Right atrium auricular region (tissue), 2 donors: Measurements from ENCODE around the gene TARM1. TPM values are rescaled to one million over a fixed set of nuclear protein-coding genes. Genes with fewer than 3 reads are reported as not detected.

Source experiments
- DNase-seq: peaks from one replicate; pipeline ENCODE4 v3.0.0-alpha.2; 2019; ENCODE audit warnings: low spot score
- H3K27ac ChIP-seq, 2 donors: fragments of 200-600 bp; sonication (generic); 1 replicate in 1 of 2; 2 replicates in 1 of 2; pipeline ENCODE4 v1.5.1; 2016 to 2019
- H3K27me3 ChIP-seq, 2 donors: fragments of 200-600 bp; sonication (generic); one replicate each; pipeline versions ENCODE4 v1.5.1 to v1.6.0; 2017 to 2019
- H3K36me3 ChIP-seq: fragments of 200-600 bp; sonication (generic); one replicate; pipeline ENCODE4 v1.5.1; 2016
- H3K4me1 ChIP-seq, 2 donors: fragments of 200-600 bp; sonication (generic); one replicate each; pipeline versions ENCODE4 v1.5.1 to v1.6.0; 2017 to 2019
- H3K4me3 ChIP-seq, 2 donors: fragments of 200-600 bp; sonication (generic); 1 replicate in 1 of 2; 2 replicates in 1 of 2; pipeline ENCODE4 v1.5.1; 2017 to 2019; ENCODE audit warnings: mild to moderate bottlenecking in 1 of 2, moderate library complexity in 1 of 2
- H3K9me3 ChIP-seq, 2 donors: fragments of 200-600 bp; sonication (generic); one replicate each; pipeline ENCODE4 v1.5.1; 2019
- total RNA-seq, 2 donors: library from RNA; depleted of rRNA; stranded (reverse); fragments of >200 nt; gene quantifications; one replicate each; pipeline ENCODE4 v1.1.0, GENCODE V29; 2016
- TF ChIP-seq, protein P1 (sequence below), 2 donors: fragments of 200-600 bp; sonication (generic); IDR thresholded peaks; one replicate each; pipeline ENCODE4 v1.5.1; 2019; ENCODE audit warnings: antibody characterized with exemption in 2 of 2

The TARM1 gene
- total RNA-seq, 2 donors from 2014 or later: not detected

DNA sequence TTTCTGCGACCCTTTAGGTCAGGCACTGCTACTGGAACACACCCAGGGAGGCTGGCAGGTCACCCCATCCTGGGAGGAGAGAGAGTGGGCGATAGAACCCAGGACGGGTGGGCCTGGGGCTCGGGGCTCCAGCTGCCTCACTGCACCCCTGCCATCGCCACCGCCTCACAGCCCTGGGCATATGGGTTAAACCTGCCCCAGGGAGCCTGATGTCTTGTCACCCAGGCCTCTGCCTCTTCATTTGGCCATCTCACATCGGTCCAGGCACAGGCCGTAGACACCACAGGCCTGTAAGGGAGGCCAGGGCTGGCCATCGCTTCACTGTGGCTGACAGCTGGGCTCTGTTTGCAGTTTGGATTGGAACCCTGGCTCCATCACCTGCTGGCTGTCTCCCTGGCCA is 44.5 kb upstream of the TARM1 start:
- DNase-seq: no peak
- Histone ChIP-seq H3K4me1 (no peaks in the 10 kb centered on the region), H3K27ac (no peak overlapping the region), H3K4me3 (no peak overlapping the region), H3K9me3 (no peaks in the 10 kb centered on the region), H3K27me3 (no peaks in the 10 kb centered on the region), H3K36me3 (peaks cover 86% of the 10 kb centered on the region)
- TF ChIP-seq, protein P1, sequence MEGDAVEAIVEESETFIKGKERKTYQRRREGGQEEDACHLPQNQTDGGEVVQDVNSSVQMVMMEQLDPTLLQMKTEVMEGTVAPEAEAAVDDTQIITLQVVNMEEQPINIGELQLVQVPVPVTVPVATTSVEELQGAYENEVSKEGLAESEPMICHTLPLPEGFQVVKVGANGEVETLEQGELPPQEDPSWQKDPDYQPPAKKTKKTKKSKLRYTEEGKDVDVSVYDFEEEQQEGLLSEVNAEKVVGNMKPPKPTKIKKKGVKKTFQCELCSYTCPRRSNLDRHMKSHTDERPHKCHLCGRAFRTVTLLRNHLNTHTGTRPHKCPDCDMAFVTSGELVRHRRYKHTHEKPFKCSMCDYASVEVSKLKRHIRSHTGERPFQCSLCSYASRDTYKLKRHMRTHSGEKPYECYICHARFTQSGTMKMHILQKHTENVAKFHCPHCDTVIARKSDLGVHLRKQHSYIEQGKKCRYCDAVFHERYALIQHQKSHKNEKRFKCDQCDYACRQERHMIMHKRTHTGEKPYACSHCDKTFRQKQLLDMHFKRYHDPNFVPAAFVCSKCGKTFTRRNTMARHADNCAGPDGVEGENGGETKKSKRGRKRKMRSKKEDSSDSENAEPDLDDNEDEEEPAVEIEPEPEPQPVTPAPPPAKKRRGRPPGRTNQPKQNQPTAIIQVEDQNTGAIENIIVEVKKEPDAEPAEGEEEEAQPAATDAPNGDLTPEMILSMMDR (IDR thresholded peaks at IDR 0.05): no peak

DNA sequence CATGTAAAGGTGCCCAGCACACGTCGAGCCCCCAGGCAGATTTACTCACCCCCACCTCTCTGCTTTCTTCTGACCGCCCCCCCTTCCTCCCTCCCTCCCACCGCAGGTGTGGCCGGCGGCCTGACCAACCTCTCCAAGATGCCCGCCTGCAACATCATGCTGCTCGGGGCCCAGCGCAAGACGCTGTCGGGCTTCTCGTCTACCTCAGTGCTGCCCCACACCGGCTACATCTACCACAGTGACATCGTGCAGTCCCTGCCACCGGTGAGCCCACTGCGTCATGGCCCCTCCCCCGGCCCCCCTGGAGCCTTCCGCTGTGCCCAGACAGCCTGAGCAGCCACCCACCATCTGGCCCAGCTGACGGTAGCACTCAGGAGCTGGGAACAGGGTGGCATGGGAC is 43.2 kb upstream of the TARM1 start:
- no peak for DNase-seq
- H3K36me3 ChIP-seq: peaks cover 91% of the 10 kb centered on the region
- TF ChIP-seq, protein P1 (IDR thresholded peaks at IDR 0.05): no peak

DNA sequence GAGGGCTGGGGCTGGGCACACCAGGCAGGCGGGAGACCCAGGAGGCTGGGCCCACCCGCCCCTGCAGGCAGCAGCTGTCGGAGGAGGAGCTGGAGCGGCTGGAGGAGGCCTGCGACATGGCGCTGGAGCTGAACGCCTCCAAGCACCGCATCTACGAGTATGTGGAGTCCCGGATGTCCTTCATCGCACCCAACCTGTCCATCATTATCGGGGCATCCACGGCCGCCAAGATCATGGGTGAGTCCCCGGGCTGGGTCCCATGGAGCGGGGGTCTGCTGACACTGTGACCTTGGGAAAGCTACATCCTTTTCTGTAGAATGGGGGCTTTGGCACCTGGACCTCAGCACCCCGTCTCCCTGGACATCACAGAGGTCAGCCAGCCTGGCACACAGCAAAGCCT is 42.5 kb upstream of the TARM1 start:
- no peak for DNase-seq

More for the DNA sequence above, 43.2 kb upstream of the TARM1 start:
- Histone ChIP-seq H3K9me3 (no peaks in the 10 kb centered on the region), H3K27ac (no peak overlapping the region), H3K4me1 (no peaks in the 10 kb centered on the region), H3K27me3 (no peaks in the 10 kb centered on the region), H3K4me3 (no peak overlapping the region)

DNA sequence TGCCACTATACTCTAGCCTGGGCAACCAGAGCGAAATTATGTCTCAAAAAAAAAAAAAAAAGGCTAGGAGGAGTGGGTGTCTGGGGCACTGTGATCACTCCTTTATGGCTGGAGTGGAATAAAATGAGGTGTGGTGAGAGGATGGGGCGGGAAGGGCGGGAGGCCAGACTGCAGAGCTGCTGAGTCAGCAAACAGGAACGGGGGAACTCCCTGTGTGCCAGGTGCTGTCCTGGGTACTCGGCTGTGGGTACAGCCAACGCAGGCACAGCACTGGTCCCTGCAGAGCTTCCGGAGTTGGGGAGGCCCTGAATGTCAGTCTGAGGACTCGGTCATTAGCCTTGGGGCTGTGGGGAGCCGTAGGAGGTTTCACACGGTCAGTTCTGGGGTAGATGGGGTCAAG is 40.1 kb upstream of the TARM1 start:
- no peak overlapping the region for H3K27ac ChIP-seq
- DNase-seq: no peak
- H3K27me3 ChIP-seq: no peaks in the 10 kb centered on the region
- no peak overlapping the region for H3K4me3 ChIP-seq
- H3K36me3 ChIP-seq: peaks cover 73% of the 10 kb centered on the region
- H3K9me3 ChIP-seq: no peaks in the 10 kb centered on the region
- TF ChIP-seq, protein P1 (IDR thresholded peaks at IDR 0.05): no peak
- H3K4me1 ChIP-seq: peaks cover 0 to 9% of the 10 kb centered on the region in 2 donors

More for the DNA sequence above, 42.5 kb upstream of the TARM1 start:
- TF ChIP-seq, protein P1 (IDR thresholded peaks at IDR 0.05): no peak
- no peaks in the 10 kb centered on the region for H3K4me1 ChIP-seq
- H3K4me3 ChIP-seq: no peak overlapping the region
- no peaks in the 10 kb centered on the region for H3K27me3 ChIP-seq
- H3K9me3 ChIP-seq: no peaks in the 10 kb centered on the region
- H3K36me3 ChIP-seq: peaks cover 90% of the 10 kb centered on the region
- no peak overlapping the region for H3K27ac ChIP-seq

DNA sequence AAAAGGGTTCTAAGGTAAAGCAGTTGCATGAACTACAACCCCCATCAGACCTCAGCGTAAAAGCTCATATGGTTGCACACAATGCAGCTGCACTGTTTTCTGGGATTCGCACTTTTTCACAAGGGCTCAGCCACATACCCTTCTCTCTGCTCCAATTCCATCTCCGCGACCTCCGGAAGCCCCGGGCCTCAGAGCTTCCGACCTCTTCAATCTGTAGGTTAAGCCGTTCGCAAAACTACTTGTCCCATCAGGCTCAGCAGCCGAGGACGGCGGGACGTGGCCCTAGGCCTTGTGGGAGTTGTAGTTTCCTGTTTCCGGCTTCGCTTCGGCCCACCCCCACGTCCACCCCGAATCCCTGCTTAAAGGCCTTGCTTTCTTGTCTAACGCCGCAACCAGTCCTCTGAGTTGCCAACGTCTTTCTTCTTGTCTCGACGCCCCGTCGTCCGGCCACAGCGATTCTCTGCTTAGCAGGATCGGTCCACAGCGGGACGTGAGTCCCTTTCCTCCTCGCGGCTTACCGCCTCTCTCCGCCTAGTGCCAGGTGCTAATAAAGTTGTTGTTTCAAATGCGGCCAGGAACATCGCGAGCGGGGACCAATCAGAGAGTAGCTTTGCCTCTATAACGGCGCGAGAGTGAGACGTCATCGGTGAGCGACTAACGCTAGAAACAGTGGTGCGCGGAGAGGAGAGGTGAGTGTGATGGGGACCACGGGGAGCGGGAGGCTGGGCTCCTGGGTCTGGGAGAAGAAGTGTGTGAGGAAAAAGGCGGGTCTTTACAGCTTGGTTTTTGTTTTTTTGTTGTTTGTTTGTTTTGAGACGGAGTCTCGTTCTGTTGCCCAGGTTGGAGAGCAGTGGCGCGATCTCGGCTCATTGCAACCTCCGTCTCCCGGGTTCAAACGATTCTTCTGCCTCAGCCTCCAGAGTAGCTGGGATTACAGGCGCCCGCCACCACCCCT is 34.2 kb upstream of the TARM1 start, which contains the start of the genes PRPF31 and TFPT:
Gene PRPF31, plus strand, starts transcription at position 646 of the 955 bp plus-strand sequence. CDS start 2,525 bp downstream, outside the sequence.
Gene TFPT, minus strand, starts transcription at position 549 of the 955 bp plus-strand sequence. Its CDS starts 388 bp downstream, at position 161.
- H3K36me3 ChIP-seq: peaks cover 27% of the 10 kb centered on the region
- peaks cover 0 to 29% of the 10 kb centered on the region in 2 donors for H3K4me1 ChIP-seq
- peak; percentile 99 for DNase-seq
- no peaks in the 10 kb centered on the region for H3K9me3 ChIP-seq
- H3K27me3 ChIP-seq: no peaks in the 10 kb centered on the region
- TF ChIP-seq, protein P1 (IDR thresholded peaks at IDR 0.05): no peak
- H3K4me3 ChIP-seq: peak within 1 kb of the TSS; percentile 62 to 94
- peak within 1 kb of the TSS; percentile 92 for H3K27ac ChIP-seq
